ENCODE results near the gene EPGN.

DNA sequence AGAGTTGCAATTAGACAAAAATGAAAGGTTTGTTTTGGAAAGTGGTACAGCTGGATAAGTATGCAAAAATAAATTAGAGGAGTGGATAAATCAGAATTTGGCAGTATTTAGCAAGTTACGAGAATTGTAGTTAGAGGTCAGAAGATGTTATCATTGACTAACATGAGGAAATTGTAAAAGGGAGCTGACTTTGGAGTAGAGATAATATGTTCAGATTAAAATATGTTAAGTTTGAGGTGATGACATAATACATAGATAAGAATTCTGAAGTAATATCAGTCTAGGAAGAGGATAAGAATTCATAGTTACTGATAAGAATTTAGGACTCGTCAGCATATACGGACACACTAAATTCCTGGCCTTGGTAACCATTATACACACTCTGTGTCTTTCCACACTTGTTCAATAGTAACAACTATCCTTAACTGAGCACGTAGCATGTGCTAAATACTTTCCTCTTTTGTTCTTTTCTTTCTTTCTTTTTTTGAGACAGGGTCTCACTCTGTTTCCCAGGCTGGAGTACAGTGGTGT lies 4.1 kb upstream of the EPGN start:
- TF ChIP-seq, protein P1, sequence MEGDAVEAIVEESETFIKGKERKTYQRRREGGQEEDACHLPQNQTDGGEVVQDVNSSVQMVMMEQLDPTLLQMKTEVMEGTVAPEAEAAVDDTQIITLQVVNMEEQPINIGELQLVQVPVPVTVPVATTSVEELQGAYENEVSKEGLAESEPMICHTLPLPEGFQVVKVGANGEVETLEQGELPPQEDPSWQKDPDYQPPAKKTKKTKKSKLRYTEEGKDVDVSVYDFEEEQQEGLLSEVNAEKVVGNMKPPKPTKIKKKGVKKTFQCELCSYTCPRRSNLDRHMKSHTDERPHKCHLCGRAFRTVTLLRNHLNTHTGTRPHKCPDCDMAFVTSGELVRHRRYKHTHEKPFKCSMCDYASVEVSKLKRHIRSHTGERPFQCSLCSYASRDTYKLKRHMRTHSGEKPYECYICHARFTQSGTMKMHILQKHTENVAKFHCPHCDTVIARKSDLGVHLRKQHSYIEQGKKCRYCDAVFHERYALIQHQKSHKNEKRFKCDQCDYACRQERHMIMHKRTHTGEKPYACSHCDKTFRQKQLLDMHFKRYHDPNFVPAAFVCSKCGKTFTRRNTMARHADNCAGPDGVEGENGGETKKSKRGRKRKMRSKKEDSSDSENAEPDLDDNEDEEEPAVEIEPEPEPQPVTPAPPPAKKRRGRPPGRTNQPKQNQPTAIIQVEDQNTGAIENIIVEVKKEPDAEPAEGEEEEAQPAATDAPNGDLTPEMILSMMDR (IDR thresholded peaks at IDR 0.05; ENCODE audit: poor library complexity, severe bottlenecking) = no peak
- TF ChIP-seq TAF1 (IDR thresholded peaks at IDR 0.05; ENCODE audit: low read depth) = no peak
- TF ChIP-seq EP300 (conservative IDR thresholded peaks at IDR 0.05; ENCODE audit: poor library complexity, severe bottlenecking) = no peak

Data from neural cell (in vitro differentiated cells).